ENCODE data around the gene PPIF. TPM values are rescaled to one million over a fixed set of nuclear protein-coding genes. Genes with fewer than 3 reads are reported as not detected.
A peak's percentile ranks its signal among the peaks of the same experiment; 100 is the strongest.

Gene PPIF
- total and polyA plus RNA-seq, 4 donors: 21.7 to 96.8 (median 39.9) TPM

DNA sequence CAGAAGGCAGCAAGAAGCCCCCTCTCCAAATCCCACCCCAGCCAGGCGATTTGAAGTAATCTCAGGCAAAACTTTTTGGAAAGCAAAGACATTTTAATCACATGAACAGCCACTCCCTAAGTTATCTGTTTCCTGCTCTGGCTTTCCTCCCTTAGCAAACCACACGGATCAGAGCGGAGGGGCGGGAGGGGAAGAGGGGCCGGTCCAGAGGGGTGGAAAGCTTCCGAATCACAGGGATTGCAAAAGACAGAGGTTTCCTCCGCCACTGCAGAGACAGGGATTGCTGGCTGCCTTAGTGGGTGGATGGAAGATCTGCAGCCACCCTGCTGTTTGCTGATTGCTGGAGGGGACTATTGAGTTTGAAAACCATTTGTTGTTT is 57.0 kb downstream of the PPIF start:
- peak; percentile 62 for ATAC-seq (ENCODE audit: insufficient read depth, low FRiP score)
- Histone ChIP-seq H3K4me3 (no peak overlapping the region), H3K27ac (ENCODE audit: low read depth in 1 of 2, low read length in 1 of 2) (peak overlapping the region; percentile 45 to 84), H3K9ac (ENCODE audit: insufficient read depth in 1 of 2, low read length in 2 of 2) (no peak overlapping the region), H3K4me1 (ENCODE audit: control insufficient read depth in 5 of 5, insufficient read depth in 5 of 5, low read length in 5 of 5) (peaks cover 29 to 100% (median 77%) of the 10 kb centered on the region in 5 donors), H3K36me3 (ENCODE audit: control insufficient read depth in 4 of 4, insufficient read depth in 4 of 4, low read length in 4 of 4) (peaks cover 0 to 2% (median 0%) of the 10 kb centered on the region in 4 donors), H3K27me3 (ENCODE audit: control insufficient read depth in 3 of 3, insufficient read depth in 3 of 3, low read length in 2 of 3) (no peaks in the 10 kb centered on the region), H3K9me3 (ENCODE audit: control insufficient read depth in 4 of 4, insufficient read depth in 3 of 4, low read length in 3 of 4) (no peaks in the 10 kb centered on the region)
- TF ChIP-seq, protein P1, sequence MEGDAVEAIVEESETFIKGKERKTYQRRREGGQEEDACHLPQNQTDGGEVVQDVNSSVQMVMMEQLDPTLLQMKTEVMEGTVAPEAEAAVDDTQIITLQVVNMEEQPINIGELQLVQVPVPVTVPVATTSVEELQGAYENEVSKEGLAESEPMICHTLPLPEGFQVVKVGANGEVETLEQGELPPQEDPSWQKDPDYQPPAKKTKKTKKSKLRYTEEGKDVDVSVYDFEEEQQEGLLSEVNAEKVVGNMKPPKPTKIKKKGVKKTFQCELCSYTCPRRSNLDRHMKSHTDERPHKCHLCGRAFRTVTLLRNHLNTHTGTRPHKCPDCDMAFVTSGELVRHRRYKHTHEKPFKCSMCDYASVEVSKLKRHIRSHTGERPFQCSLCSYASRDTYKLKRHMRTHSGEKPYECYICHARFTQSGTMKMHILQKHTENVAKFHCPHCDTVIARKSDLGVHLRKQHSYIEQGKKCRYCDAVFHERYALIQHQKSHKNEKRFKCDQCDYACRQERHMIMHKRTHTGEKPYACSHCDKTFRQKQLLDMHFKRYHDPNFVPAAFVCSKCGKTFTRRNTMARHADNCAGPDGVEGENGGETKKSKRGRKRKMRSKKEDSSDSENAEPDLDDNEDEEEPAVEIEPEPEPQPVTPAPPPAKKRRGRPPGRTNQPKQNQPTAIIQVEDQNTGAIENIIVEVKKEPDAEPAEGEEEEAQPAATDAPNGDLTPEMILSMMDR (IDR thresholded peaks at IDR 0.05; ENCODE audit: control extremely low read depth, extremely low read depth): no peak
- 5 to 38% methylated on average over 6 to 7 of the region's 7 CpGs for WGBS, 2 donors
- peak; percentile 90 to 97 (median 95) for DNase-seq

DNA sequence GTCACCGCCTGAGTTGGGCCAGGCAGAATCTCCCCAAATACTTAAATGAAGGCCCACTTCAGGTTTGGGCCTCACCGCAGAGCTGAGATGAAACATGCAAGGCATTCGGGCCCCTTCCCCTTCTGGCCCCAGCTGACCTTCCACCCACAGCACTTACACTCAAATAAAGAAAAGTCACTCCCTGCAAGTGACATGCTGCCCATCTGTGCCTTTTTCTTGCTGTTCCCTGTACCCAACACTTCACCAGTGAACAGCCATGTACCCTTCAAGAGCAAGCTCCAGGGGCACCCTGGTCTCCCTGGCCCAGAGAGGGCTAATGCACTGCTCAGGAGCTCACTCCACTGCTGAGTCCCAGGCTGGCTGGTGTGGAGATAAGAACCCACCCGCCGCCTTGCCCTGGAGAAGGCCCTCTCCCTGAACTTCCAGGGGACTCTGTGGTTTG is 57.4 kb downstream of the PPIF start:
- 69 to 77% methylated on average over 5 of the region's 5 CpGs for WGBS, 2 donors
- ATAC-seq (ENCODE audit: insufficient read depth, low FRiP score) (no peak), DNase-seq (peak in 1 of 3 donors; percentile 12)
- peak overlapping the region; percentile 2 to 84 for H3K27ac ChIP-seq (ENCODE audit: low read depth in 1 of 2, low read length in 1 of 2)
- H3K36me3 ChIP-seq (ENCODE audit: control insufficient read depth in 4 of 4, insufficient read depth in 4 of 4, low read length in 4 of 4): peaks cover 0 to 2% (median 0%) of the 10 kb centered on the region in 4 donors
- no peak overlapping the region for H3K9ac ChIP-seq (ENCODE audit: insufficient read depth in 1 of 2, low read length in 2 of 2)
- no peak overlapping the region for H3K4me3 ChIP-seq
- TF ChIP-seq, protein P1 (IDR thresholded peaks at IDR 0.05; ENCODE audit: control extremely low read depth, extremely low read depth): no peak
- no peaks in the 10 kb centered on the region for H3K27me3 ChIP-seq (ENCODE audit: control insufficient read depth in 3 of 3, insufficient read depth in 3 of 3, low read length in 2 of 3)
- H3K4me1 ChIP-seq (ENCODE audit: control insufficient read depth in 5 of 5, insufficient read depth in 5 of 5, low read length in 5 of 5): peaks cover 25 to 100% (median 74%) of the 10 kb centered on the region in 5 donors
- H3K9me3 ChIP-seq (ENCODE audit: control insufficient read depth in 4 of 4, insufficient read depth in 3 of 4, low read length in 3 of 4): no peaks in the 10 kb centered on the region

Other genes with a start within 250 kb of the PPIF start
- 10 to 100 TPM; 12.2 to 33.5 TPM for gene ZCCHC24, start 98.2 kb downstream of the PPIF start, total RNA-seq
- 10 to 100 TPM; 10.4 to 14.8 TPM for gene ZCCHC24, start 98.2 kb downstream of the PPIF start, polyA plus RNA-seq
- gene EIF5AL1, start 165.1 kb downstream of the PPIF start, total RNA-seq: under 1 TPM; 0.14 to 0.77 TPM
- under 1 TPM; 0.61 to 0.88 TPM for gene EIF5AL1, start 165.1 kb downstream of the PPIF start, polyA plus RNA-seq
- gene SFTPA2, start 212.9 kb downstream of the PPIF start, total RNA-seq: 1,000 to 10,000 TPM in 1 of 2 donors, 100 to 1,000 TPM in 1; 921 to 7,888 TPM
- over 10,000 TPM in 1 of 2 donors, 1,000 to 10,000 TPM in 1; 4,237 to 22,611 TPM for gene SFTPA2, start 212.9 kb downstream of the PPIF start, polyA plus RNA-seq

Data from lung (tissue), 12 donors.